ENCODE data around the gene POLR2F. TPM values are rescaled to one million over a fixed set of nuclear protein-coding genes. Genes with fewer than 3 reads are reported as not detected.

Gene POLR2F
- total RNA-seq, 4 donors from 2014 or later, result 84.1 to 152 (median 134) TPM

DNA sequence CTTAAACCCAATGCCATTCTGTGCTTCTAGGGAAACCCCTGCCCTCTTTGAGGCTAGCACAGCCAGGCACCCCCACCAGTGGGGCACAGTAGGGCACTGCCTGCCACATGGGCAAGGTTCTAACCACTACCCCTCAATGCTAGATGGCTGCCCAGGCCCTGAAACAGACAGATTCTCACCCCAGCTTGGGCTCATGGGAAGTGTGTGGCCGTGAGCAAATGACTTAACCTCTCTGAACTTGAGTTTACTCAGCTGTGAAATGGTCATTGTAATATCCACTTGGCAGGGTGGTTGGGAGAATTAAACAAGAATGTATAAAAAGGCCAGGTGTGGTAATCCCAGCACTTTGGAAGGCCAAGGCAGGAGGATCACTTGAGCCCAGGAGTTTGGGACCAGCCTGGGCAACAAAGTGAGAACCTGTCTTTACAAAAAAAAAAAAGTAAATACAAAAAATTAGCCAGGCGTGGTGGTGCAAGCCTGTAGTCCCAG is 22.5 kb upstream of the POLR2F start:
- H3K4me3 ChIP-seq, result no peak overlapping the region
- H3K36me3 ChIP-seq, result peaks cover 0 to 32% of the 10 kb centered on the region in 2 donors
- no peaks in the 10 kb centered on the region for H3K27me3 ChIP-seq
- in situ Hi-C loops (cut with MboI; ENCODE audit: low sequenced_read_pairs in 4 of 4), result no loop called here
- no peak overlapping the region for H3K27ac ChIP-seq
- H3K9me3 ChIP-seq, result no peaks in the 10 kb centered on the region
- intact Hi-C loops (cut with DNase I; ENCODE audit: low total_unique reads), result loop anchor here (5.0 kb wide), 1 partner anchor 44 kb away; no protein-coding TSS in a partner anchor
- DNase-seq (no peak), ATAC-seq (no peak)
- TF ChIP-seq POLR2A (IDR thresholded peaks at IDR 0.05) (no peak), CTCF (IDR thresholded peaks at IDR 0.05 in 4 of 5, conservative IDR thresholded peaks at IDR 0.05 in 1 of 5) (no peak)
- H3K4me1 ChIP-seq, result peaks cover 11 to 12% of the 10 kb centered on the region in 2 donors

GRCh38 chr22:37931893-37932389 is 21.6 kb upstream of the POLR2F start:
- in situ Hi-C loops (cut with MboI; ENCODE audit: low sequenced_read_pairs in 4 of 4), result no loop called here
- H3K27ac ChIP-seq, result no peak overlapping the region
- no peaks in the 10 kb centered on the region for H3K27me3 ChIP-seq
- no peaks in the 10 kb centered on the region for H3K9me3 ChIP-seq
- H3K4me3 ChIP-seq, result no peak overlapping the region
- TF ChIP-seq CTCF (IDR thresholded peaks at IDR 0.05 in 4 of 5, conservative IDR thresholded peaks at IDR 0.05 in 1 of 5) (no peak), POLR2A (IDR thresholded peaks at IDR 0.05) (no peak)
- DNase-seq (no peak), ATAC-seq (no peak)
- intact Hi-C loops (cut with DNase I; ENCODE audit: low total_unique reads), result loop anchor here (5.0 kb wide), 1 partner anchor 45 kb away; no protein-coding TSS in a partner anchor
- peaks cover 0 to 24% of the 10 kb centered on the region in 2 donors for H3K36me3 ChIP-seq
- peaks cover 11 to 12% of the 10 kb centered on the region in 2 donors for H3K4me1 ChIP-seq

- TF ChIP-seq POLR2A (IDR thresholded peaks at IDR 0.05) (no peak), CTCF (IDR thresholded peaks at IDR 0.05 in 4 of 5, conservative IDR thresholded peaks at IDR 0.05 in 1 of 5) (no peak)
- Histone ChIP-seq H3K9me3 (no peaks in the 10 kb centered on the region), H3K4me3 (no peak overlapping the region), H3K4me1 (peaks cover 11 to 12% of the 10 kb centered on the region in 2 donors), H3K27ac (no peak overlapping the region), H3K36me3 (peaks cover 0 to 24% of the 10 kb centered on the region in 2 donors), H3K27me3 (no peaks in the 10 kb centered on the region)
- DNase-seq (no peak), ATAC-seq (no peak)
- in situ Hi-C loops (cut with MboI; ENCODE audit: low sequenced_read_pairs in 4 of 4), result no loop called here
- intact Hi-C loops (cut with DNase I; ENCODE audit: low total_unique reads), result loop anchor here (5.0 kb wide), 1 partner anchor 45 kb away; no protein-coding TSS in a partner anchor
Observed at GRCh38 chr22:37932401-37932800, 21.1 kb upstream of the POLR2F start.

DNA sequence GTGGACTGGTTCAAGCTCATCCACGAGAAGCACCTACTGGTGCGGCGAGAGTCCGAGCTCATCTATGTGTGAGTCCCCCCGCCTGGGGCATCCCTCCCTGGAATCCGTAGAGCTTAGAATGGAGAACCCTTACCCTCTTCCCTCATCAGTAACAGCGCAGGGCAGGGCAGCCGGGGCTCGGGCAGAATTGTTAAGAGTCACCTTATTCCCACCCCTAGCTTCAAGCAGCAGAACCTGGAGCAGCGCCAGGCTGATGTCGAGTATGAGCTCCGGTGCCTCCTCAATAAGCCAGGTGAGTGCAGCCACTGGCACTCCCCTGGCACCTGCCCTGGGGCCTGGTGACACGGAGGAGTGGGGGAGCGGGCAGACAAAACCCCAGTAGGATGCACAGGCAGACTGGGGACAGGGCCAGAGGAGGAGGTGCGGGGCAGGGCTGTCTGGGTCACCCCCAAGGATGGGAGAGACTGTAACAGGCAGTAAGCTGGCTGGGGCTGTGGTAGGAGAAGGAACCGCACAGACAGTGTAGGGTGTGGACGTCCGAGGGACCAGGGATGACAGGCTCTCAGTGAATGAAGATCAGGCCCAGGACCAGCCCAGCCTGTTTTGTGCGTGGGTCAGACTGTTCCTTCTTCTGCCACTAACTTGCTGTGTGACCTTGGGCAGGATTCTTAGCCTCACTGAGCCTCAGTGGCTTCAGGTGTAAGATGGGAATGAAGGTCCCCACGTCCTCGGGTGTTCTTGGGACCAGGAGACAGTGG is 20.5 kb upstream of the POLR2F start:
- H3K4me1 ChIP-seq, result peaks cover 11 to 12% of the 10 kb centered on the region in 2 donors
- no peaks in the 10 kb centered on the region for H3K9me3 ChIP-seq
- ATAC-seq (no peak), DNase-seq (no peak)
- TF ChIP-seq CTCF (IDR thresholded peaks at IDR 0.05 in 4 of 5, conservative IDR thresholded peaks at IDR 0.05 in 1 of 5) (no peak), POLR2A (IDR thresholded peaks at IDR 0.05) (no peak)
- H3K36me3 ChIP-seq, result peaks cover 0 to 23% of the 10 kb centered on the region in 2 donors
- no peaks in the 10 kb centered on the region for H3K27me3 ChIP-seq
- intact Hi-C loops (cut with DNase I; ENCODE audit: low total_unique reads), result loop anchor here (5.0 kb wide), 1 partner anchor 46 kb away; no protein-coding TSS in a partner anchor
- H3K27ac ChIP-seq, result peak overlapping the region; percentile 63 to 83 (median 70)
- in situ Hi-C loops (cut with MboI; ENCODE audit: low sequenced_read_pairs in 4 of 4), result no loop called here
- no peak overlapping the region for H3K4me3 ChIP-seq
